ENCODE measurements around the gene ZNF316.
"Not testable (repeated sequence)": the region's sequence is repeated elsewhere in the genome, so short reads cannot be mapped to it uniquely, and the experiment has no call there.

The ZNF316 gene

DNA sequence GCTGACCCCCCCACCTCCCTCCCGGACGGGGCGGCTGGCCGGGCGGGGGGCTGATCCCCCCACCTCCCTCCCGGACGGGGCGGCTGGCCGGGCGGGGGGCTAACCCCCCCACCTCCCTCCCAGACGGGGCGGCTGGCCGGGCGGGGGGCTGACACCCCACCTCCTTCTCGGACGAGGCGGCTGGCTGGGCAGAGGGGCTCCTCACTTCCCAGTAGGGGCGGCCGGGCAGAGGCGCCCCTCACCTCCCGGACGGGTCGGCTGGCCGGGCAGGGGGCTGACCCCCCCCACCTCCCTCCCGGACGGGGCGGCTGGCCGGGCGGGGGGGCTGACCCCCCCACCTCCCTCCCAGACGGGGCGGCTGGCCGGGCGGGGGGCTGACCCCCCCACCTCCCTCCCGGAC is 33.7 kb downstream of the ZNF316 start:
- not testable (repeated sequence) for H3K4ac ChIP-seq (ENCODE audit: low read depth, low read length); H3K4me3 ChIP-seq (ENCODE audit: low read length); H4K5ac ChIP-seq (ENCODE audit: low read length); H3K23ac ChIP-seq (ENCODE audit: low read length); DNase-seq; H2BK15ac ChIP-seq (replicated peaks; ENCODE audit: low read depth); H3K18ac ChIP-seq (ENCODE audit: low read length); H3K9ac ChIP-seq (ENCODE audit: low read length); H2BK5ac ChIP-seq (ENCODE audit: low read length); H2AK5ac ChIP-seq (ENCODE audit: low read length); H2BK120ac ChIP-seq (ENCODE audit: low read depth, low read length); H3K79me2 ChIP-seq (ENCODE audit: control insufficient read depth, insufficient read depth, low read length); H3K56ac ChIP-seq (ENCODE audit: low read length); H3K4me2 ChIP-seq (ENCODE audit: low read length); H3K4me1 ChIP-seq (ENCODE audit: control insufficient read depth, low read depth, low read length); H3K27me3 ChIP-seq (ENCODE audit: insufficient read depth, low read length, poor library complexity); H3K27ac ChIP-seq (ENCODE audit: low read depth, low read length); H3K36me3 ChIP-seq (ENCODE audit: control insufficient read depth, insufficient read depth, low read length); H4K8ac ChIP-seq (ENCODE audit: low read depth, low read length); H3K79me1 ChIP-seq (ENCODE audit: low read length)
- no CpG with 5 or more reads among the region's 34 CpGs for WGBS (ENCODE audit: extremely low coverage, insufficient coverage, low lambda C conversion rate)

DNA sequence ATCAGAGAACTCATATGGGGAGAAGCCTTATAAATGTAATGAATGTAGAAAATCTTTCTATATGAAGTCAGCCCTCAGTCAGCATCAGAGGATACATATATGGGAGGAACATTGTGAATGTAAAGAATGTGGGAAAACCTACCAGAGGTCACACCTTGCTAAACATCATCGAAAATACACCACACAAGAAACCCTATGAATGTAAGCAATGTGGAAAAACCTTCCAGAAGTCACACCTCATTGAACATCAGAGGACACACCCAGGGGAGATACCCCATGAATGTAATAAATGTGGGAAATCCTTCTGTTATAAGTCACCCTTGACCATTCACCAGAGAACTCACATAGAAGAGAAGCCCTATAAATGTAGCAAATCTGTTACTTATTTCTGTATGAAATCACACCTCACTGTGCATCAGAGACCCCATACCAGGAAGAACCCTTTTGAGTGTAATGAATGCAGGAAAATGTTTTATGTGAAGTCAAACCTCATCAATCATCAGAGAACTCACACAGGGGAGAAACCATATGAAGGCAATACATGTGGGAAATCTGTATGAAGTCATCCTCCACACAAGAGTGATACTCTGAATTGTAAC is 38.8 kb downstream of the ZNF316 start:
- Histone ChIP-seq H3K4me3 (ENCODE audit: low read length) (no peak overlapping the region), H2BK15ac (replicated peaks; ENCODE audit: low read depth) (no peak overlapping the region), H2AK5ac (ENCODE audit: low read length) (no peak overlapping the region), H3K27me3 (ENCODE audit: insufficient read depth, low read length, poor library complexity) (no peaks in the 10 kb centered on the region), H3K56ac (ENCODE audit: low read length) (no peak overlapping the region), H3K79me2 (ENCODE audit: control insufficient read depth, insufficient read depth, low read length) (no peaks in the 10 kb centered on the region), H3K23ac (ENCODE audit: low read length) (no peak overlapping the region), H3K4ac (ENCODE audit: low read depth, low read length) (no peak overlapping the region), H2BK120ac (ENCODE audit: low read depth, low read length) (no peak overlapping the region), H3K36me3 (ENCODE audit: control insufficient read depth, insufficient read depth, low read length) (no peaks in the 10 kb centered on the region), H4K8ac (ENCODE audit: low read depth, low read length) (no peak overlapping the region), H3K4me2 (ENCODE audit: low read length) (no peak overlapping the region), H4K5ac (ENCODE audit: low read length) (no peak overlapping the region), H3K79me1 (ENCODE audit: low read length) (no peaks in the 10 kb centered on the region), H2BK5ac (ENCODE audit: low read length) (no peak overlapping the region), H3K18ac (ENCODE audit: low read length) (no peak overlapping the region), H3K9ac (ENCODE audit: low read length) (no peak overlapping the region), H3K27ac (ENCODE audit: low read depth, low read length) (no peak overlapping the region), H3K4me1 (ENCODE audit: control insufficient read depth, low read depth, low read length) (no peaks in the 10 kb centered on the region)
- WGBS (ENCODE audit: extremely low coverage, insufficient coverage, low lambda C conversion rate), result no CpG with 5 or more reads among the region's 1 CpG
- no peak for DNase-seq

DNA sequence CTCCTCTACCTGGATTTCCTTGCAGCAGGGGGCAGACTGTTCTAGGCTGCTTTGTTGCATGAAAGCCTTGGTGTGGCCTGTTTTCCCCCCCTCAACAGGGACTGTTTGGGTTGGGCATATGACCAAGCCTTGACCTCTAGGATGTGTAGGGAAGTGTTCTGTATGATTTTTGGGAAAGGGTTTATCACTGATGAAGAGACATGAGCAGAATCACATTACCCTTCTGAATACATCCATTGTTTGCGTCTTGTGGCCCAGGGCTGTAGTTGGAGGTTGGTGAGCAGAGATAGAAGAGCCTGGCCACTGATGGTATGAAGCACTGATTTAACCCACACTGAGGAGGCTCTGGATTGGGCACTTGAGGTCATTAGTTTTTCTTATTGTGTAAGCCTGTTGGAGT is 43.0 kb downstream of the ZNF316 start:
- Histone ChIP-seq H2AK5ac (ENCODE audit: low read length) (no peak overlapping the region), H3K79me1 (ENCODE audit: low read length) (no peaks in the 10 kb centered on the region), H3K79me2 (ENCODE audit: control insufficient read depth, insufficient read depth, low read length) (no peaks in the 10 kb centered on the region), H4K5ac (ENCODE audit: low read length) (no peak overlapping the region), H3K4me2 (ENCODE audit: low read length) (no peak overlapping the region), H2BK120ac (ENCODE audit: low read depth, low read length) (no peak overlapping the region), H3K23ac (ENCODE audit: low read length) (no peak overlapping the region), H3K4me3 (ENCODE audit: low read length) (no peak overlapping the region), H3K4me1 (ENCODE audit: control insufficient read depth, low read depth, low read length) (no peaks in the 10 kb centered on the region), H3K9ac (ENCODE audit: low read length) (no peak overlapping the region), H3K36me3 (ENCODE audit: control insufficient read depth, insufficient read depth, low read length) (no peaks in the 10 kb centered on the region), H3K56ac (ENCODE audit: low read length) (no peak overlapping the region), H3K4ac (ENCODE audit: low read depth, low read length) (no peak overlapping the region), H3K18ac (ENCODE audit: low read length) (no peak overlapping the region), H4K8ac (ENCODE audit: low read depth, low read length) (no peak overlapping the region), H3K27me3 (ENCODE audit: insufficient read depth, low read length, poor library complexity) (no peaks in the 10 kb centered on the region), H3K27ac (ENCODE audit: low read depth, low read length) (no peak overlapping the region), H2BK5ac (ENCODE audit: low read length) (no peak overlapping the region), H2BK15ac (replicated peaks; ENCODE audit: low read depth) (no peak overlapping the region)
- WGBS (ENCODE audit: extremely low coverage, insufficient coverage, low lambda C conversion rate), result no CpG with 5 or more reads among the region's 1 CpG
- no peak for DNase-seq

DNA sequence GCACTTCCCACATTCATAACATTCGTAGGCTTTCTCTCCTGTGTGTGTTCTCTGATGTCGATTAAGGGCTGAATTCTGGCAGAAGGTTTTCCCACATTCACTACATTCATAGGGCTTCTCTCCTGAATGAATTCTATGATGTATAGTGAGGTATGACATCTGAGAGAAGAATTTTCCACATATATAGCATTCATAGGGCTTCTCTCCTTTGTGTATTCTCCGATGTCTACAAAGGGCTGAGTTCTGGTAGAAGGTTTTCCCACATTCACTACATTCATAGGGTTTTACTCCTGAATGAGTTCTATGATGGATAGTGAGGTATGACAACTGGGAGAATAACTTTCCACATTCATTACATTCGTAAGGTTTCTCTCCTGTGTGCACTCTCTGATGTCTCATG is 54.0 kb downstream of the ZNF316 start:
- H3K79me2 ChIP-seq (ENCODE audit: control insufficient read depth, insufficient read depth, low read length), result no peaks in the 10 kb centered on the region
- H2BK5ac ChIP-seq (ENCODE audit: low read length), result no peak overlapping the region
- H3K4me2 ChIP-seq (ENCODE audit: low read length), result no peak overlapping the region
- H4K8ac ChIP-seq (ENCODE audit: low read depth, low read length), result no peak overlapping the region
- H3K23ac ChIP-seq (ENCODE audit: low read length), result no peak overlapping the region
- WGBS (ENCODE audit: extremely low coverage, insufficient coverage, low lambda C conversion rate), result no CpG with 5 or more reads among the region's 4 CpGs
- no peak overlapping the region for H4K5ac ChIP-seq (ENCODE audit: low read length)
- H3K4ac ChIP-seq (ENCODE audit: low read depth, low read length), result no peak overlapping the region
- H2BK120ac ChIP-seq (ENCODE audit: low read depth, low read length), result no peak overlapping the region
- H2AK5ac ChIP-seq (ENCODE audit: low read length), result no peak overlapping the region
- peaks cover 1% of the 10 kb centered on the region for H3K79me1 ChIP-seq (ENCODE audit: low read length)
- H3K4me1 ChIP-seq (ENCODE audit: control insufficient read depth, low read depth, low read length), result no peaks in the 10 kb centered on the region
- no peak overlapping the region for H3K9ac ChIP-seq (ENCODE audit: low read length)
- no peak overlapping the region for H2BK15ac ChIP-seq (replicated peaks; ENCODE audit: low read depth)
- DNase-seq, result peak; percentile 29
- H3K27me3 ChIP-seq (ENCODE audit: insufficient read depth, low read length, poor library complexity), result no peaks in the 10 kb centered on the region
- H3K27ac ChIP-seq (ENCODE audit: low read depth, low read length), result no peak overlapping the region
- peaks cover 38% of the 10 kb centered on the region for H3K36me3 ChIP-seq (ENCODE audit: control insufficient read depth, insufficient read depth, low read length)
- H3K18ac ChIP-seq (ENCODE audit: low read length), result no peak overlapping the region
- no peak overlapping the region for H3K56ac ChIP-seq (ENCODE audit: low read length)
- H3K4me3 ChIP-seq (ENCODE audit: low read length), result peak overlapping the region; percentile 55

DNA sequence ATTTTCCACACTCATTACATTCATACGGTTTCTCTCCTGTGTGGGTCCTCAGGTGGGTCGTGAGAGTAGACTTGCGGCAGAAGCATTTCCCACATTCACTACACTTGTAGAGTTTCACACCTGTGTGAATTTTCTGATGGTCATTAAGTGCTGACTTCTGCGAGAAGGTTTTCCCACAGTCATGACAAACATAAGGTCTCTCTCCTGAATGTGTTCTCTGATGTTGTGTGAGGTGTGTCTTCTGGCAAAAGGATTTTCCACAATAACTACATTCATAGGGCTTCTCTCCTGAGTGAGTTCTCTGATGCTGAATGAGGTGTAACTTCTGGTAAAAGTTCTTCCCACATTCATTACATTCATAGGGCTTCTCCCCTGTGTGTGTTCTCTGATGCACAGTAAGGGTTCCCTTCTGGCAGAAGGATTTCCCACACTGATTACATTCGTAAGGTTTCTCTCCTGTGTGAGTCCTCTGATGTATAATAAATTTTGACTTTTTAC is 54.5 kb downstream of the ZNF316 start:
- H3K79me1 ChIP-seq (ENCODE audit: low read length), result peaks cover 1% of the 10 kb centered on the region
- H3K56ac ChIP-seq (ENCODE audit: low read length), result no peak overlapping the region
- no CpG with 5 or more reads among the region's 5 CpGs for WGBS (ENCODE audit: extremely low coverage, insufficient coverage, low lambda C conversion rate)
- no peak overlapping the region for H4K8ac ChIP-seq (ENCODE audit: low read depth, low read length)
- no peaks in the 10 kb centered on the region for H3K27me3 ChIP-seq (ENCODE audit: insufficient read depth, low read length, poor library complexity)
- no peak overlapping the region for H2BK120ac ChIP-seq (ENCODE audit: low read depth, low read length)
- DNase-seq, result peak; percentile 68
- H2BK15ac ChIP-seq (replicated peaks; ENCODE audit: low read depth), result no peak overlapping the region
- no peak overlapping the region for H3K9ac ChIP-seq (ENCODE audit: low read length)
- no peaks in the 10 kb centered on the region for H3K79me2 ChIP-seq (ENCODE audit: control insufficient read depth, insufficient read depth, low read length)
- H3K27ac ChIP-seq (ENCODE audit: low read depth, low read length), result no peak overlapping the region
- no peak overlapping the region for H2BK5ac ChIP-seq (ENCODE audit: low read length)
- no peak overlapping the region for H3K4me2 ChIP-seq (ENCODE audit: low read length)
- no peak overlapping the region for H2AK5ac ChIP-seq (ENCODE audit: low read length)
- H3K18ac ChIP-seq (ENCODE audit: low read length), result no peak overlapping the region
- H3K36me3 ChIP-seq (ENCODE audit: control insufficient read depth, insufficient read depth, low read length), result peaks cover 43% of the 10 kb centered on the region
- H3K4me1 ChIP-seq (ENCODE audit: control insufficient read depth, low read depth, low read length), result no peaks in the 10 kb centered on the region
- peak overlapping the region; percentile 15 for H3K4me3 ChIP-seq (ENCODE audit: low read length)
- H3K4ac ChIP-seq (ENCODE audit: low read depth, low read length), result no peak overlapping the region
- no peak overlapping the region for H4K5ac ChIP-seq (ENCODE audit: low read length)
- H3K23ac ChIP-seq (ENCODE audit: low read length), result no peak overlapping the region

DNA sequence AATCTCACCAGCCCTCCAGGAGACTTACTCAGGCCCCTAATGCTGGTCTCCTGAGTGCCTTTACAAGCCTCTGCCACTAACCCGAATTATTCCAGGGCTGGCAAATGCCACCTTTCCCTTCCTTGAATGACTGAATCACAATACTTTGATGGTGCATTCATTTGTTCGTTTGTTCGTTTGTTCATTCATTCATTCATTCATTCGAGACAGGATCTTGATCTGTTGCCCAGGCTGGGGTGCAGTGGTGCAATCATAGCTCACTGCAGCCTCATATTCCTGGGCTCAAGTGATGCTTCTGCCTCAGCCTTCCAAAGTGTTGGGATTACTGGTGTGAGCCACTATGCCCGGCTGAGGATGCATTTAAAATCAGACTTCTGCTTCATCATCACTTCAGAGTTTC is 63.7 kb downstream of the ZNF316 start:
- Histone ChIP-seq H3K4me3 (ENCODE audit: low read length) (no peak overlapping the region), H3K4ac (ENCODE audit: low read depth, low read length) (no peak overlapping the region), H3K9ac (ENCODE audit: low read length) (no peak overlapping the region), H3K36me3 (ENCODE audit: control insufficient read depth, insufficient read depth, low read length) (peaks cover 32% of the 10 kb centered on the region), H3K18ac (ENCODE audit: low read length) (no peak overlapping the region), H2BK5ac (ENCODE audit: low read length) (no peak overlapping the region), H3K4me1 (ENCODE audit: control insufficient read depth, low read depth, low read length) (peaks cover 2% of the 10 kb centered on the region), H3K4me2 (ENCODE audit: low read length) (no peak overlapping the region), H3K79me2 (ENCODE audit: control insufficient read depth, insufficient read depth, low read length) (peaks cover 40% of the 10 kb centered on the region), H3K79me1 (ENCODE audit: low read length) (peaks cover 34% of the 10 kb centered on the region), H4K8ac (ENCODE audit: low read depth, low read length) (no peak overlapping the region), H3K27me3 (ENCODE audit: insufficient read depth, low read length, poor library complexity) (no peaks in the 10 kb centered on the region), H2BK120ac (ENCODE audit: low read depth, low read length) (no peak overlapping the region), H3K56ac (ENCODE audit: low read length) (no peak overlapping the region), H2BK15ac (replicated peaks; ENCODE audit: low read depth) (no peak overlapping the region), H2AK5ac (ENCODE audit: low read length) (no peak overlapping the region), H4K5ac (ENCODE audit: low read length) (no peak overlapping the region), H3K23ac (ENCODE audit: low read length) (no peak overlapping the region), H3K27ac (ENCODE audit: low read depth, low read length) (no peak overlapping the region)
- no peak for DNase-seq
- no CpG with 5 or more reads among the region's 5 CpGs for WGBS (ENCODE audit: extremely low coverage, insufficient coverage, low lambda C conversion rate)
